HEK293 (cell line): ENCODE results near the gene PES1.
"Not testable (repeated sequence)": the region's sequence is repeated elsewhere in the genome, so short reads cannot be mapped to it uniquely, and the experiment has no call there.

Experiments
- CTCF ChIA-PET: fragments of 350-600 bp; formaldehyde crosslinking; extraction: SDS; loops from one replicate; lab custom pipeline; 2021; ENCODE audit warnings: antibody characterized with exemption; lab: Yijun Ruan, JAX
- POLR2A ChIA-PET: fragments of 300-600 bp; formaldehyde crosslinking; extraction: SDS; loops from one replicate; lab custom pipeline; 2020; ENCODE audit warnings: antibody characterized with exemption, inconsistent platforms; lab: Yijun Ruan, JAX
- H3K27ac ChIP-seq: fragments of 200-500 bp; sonication (Bioruptor generic); 2 replicates; pipeline ENCODE4 v1.5.1; 2014; ENCODE audit warnings: low read depth, low read length, control low read depth, inconsistent platforms; ENCODE audit errors: extremely low read depth
- H3K36me3 ChIP-seq, 2 experiments: fragments of 200-500 bp in 1 of 2; sonication (Bioruptor generic) in 1 of 2; 1 replicate in 1 of 2; 2 replicates in 1 of 2; pipeline ENCODE4 v1.5.1; 2014 to 2017; ENCODE audit warnings: inconsistent platforms in 2 of 2, low read length in 2 of 2; ENCODE audit not compliant: control insufficient read depth in 2 of 2, insufficient read depth in 1 of 2
- H3K4me1 ChIP-seq: fragments of 200-500 bp; sonication (Bioruptor generic); 2 replicates; pipeline ENCODE4 v1.5.1; 2014; ENCODE audit warnings: mild to moderate bottlenecking, low read length, inconsistent platforms; ENCODE audit not compliant: control insufficient read depth, insufficient read depth
- H3K4me3 ChIP-seq: 2 replicates; pipeline ENCODE4 v1.5.1; 2011; ENCODE audit warnings: low read depth, mild to moderate bottlenecking, control low read depth, low read length, moderate library complexity
- H3K9me3 ChIP-seq: fragments of 200-500 bp; sonication (Bioruptor generic); 2 replicates; pipeline ENCODE4 v1.5.1; 2014; ENCODE audit warnings: low read depth, low read length, inconsistent platforms; ENCODE audit not compliant: control insufficient read depth, insufficient read depth
- ATF2 ChIP-seq: fragments of 450-650 bp; formaldehyde crosslinking; IDR thresholded peaks from 2 replicates; pipeline ENCODE4 v1.5.1; 2016; ENCODE audit warnings: missing biosample characterization, missing genetic modification characterization, low read depth
- BCL11B ChIP-seq: fragments of 450-650 bp; formaldehyde crosslinking; IDR thresholded peaks from 2 replicates; pipeline ENCODE4 v1.5.1; 2016; ENCODE audit warnings: low read depth, missing biosample characterization, missing genetic modification characterization
- EGR2 ChIP-seq: fragments of 450-650 bp; formaldehyde crosslinking; IDR thresholded peaks from 2 replicates; pipeline ENCODE4 v1.5.1; 2016; ENCODE audit warnings: low read depth, missing biosample characterization, missing genetic modification characterization
- HOXA7 ChIP-seq: sonication (generic); formaldehyde crosslinking; IDR thresholded peaks from 2 replicates; pipeline ENCODE4 v1.8.1; 2022; ENCODE audit warnings: missing genetic modification reagents, borderline replicate concordance
- HOXD13 ChIP-seq: sonication (generic); formaldehyde crosslinking; IDR thresholded peaks from 2 replicates; pipeline ENCODE4 v1.8.0; 2022; ENCODE audit warnings: missing genetic modification reagents, borderline replicate concordance
- MYNN ChIP-seq: fragments of 450-650 bp; formaldehyde crosslinking; IDR thresholded peaks from 2 replicates; pipeline ENCODE4 v1.5.1; 2016; ENCODE audit warnings: missing biosample characterization, missing genetic modification characterization, borderline replicate concordance
- PRDM2 ChIP-seq: fragments of 450-650 bp; formaldehyde crosslinking; IDR thresholded peaks from 2 replicates; pipeline ENCODE4 v1.5.1; 2016; ENCODE audit warnings: missing biosample characterization, missing genetic modification characterization, borderline replicate concordance
- RBAK ChIP-seq: fragments of 450-650 bp; formaldehyde crosslinking; IDR thresholded peaks from 2 replicates; pipeline ENCODE4 v1.5.1; 2016; ENCODE audit warnings: missing biosample characterization, missing genetic modification characterization
- SCRT1 ChIP-seq: fragments of 450-650 bp; formaldehyde crosslinking; IDR thresholded peaks from 2 replicates; pipeline ENCODE4 v1.5.1; 2016; ENCODE audit warnings: missing biosample characterization, missing genetic modification characterization, borderline replicate concordance
- ZBTB17 ChIP-seq: fragments of 450-650 bp; formaldehyde crosslinking; IDR thresholded peaks from 2 replicates; pipeline ENCODE4 v1.5.1; 2016; ENCODE audit warnings: missing biosample characterization, missing genetic modification characterization
- ZNF184 ChIP-seq: fragments of 450-650 bp; IDR thresholded peaks from 2 replicates; pipeline ENCODE4 v1.5.1; 2018; ENCODE audit warnings: missing biosample characterization, mild to moderate bottlenecking, missing genetic modification characterization
- ZNF341 ChIP-seq: fragments of 450-650 bp; formaldehyde crosslinking; IDR thresholded peaks from 2 replicates; pipeline ENCODE4; 2016; ENCODE audit warnings: low read depth, missing biosample characterization, missing genetic modification characterization
- ZNF354C ChIP-seq: fragments of 450-650 bp; formaldehyde crosslinking; IDR thresholded peaks from 2 replicates; pipeline ENCODE4 v1.5.1; 2016; ENCODE audit warnings: missing biosample characterization, missing genetic modification characterization, low read depth, borderline replicate concordance
- ZNF37A ChIP-seq: fragments of 450-650 bp; IDR thresholded peaks from 2 replicates; pipeline ENCODE4 v1.5.1; 2018; ENCODE audit warnings: missing biosample characterization, missing genetic modification characterization
- ZNF449 ChIP-seq: fragments of 450-650 bp; formaldehyde crosslinking; IDR thresholded peaks from 2 replicates; pipeline ENCODE4 v1.5.1; 2017; ENCODE audit warnings: missing biosample characterization, mild to moderate bottlenecking, missing genetic modification characterization, moderate library complexity
- ZNF529 ChIP-seq: fragments of 450-650 bp; formaldehyde crosslinking; IDR thresholded peaks from 2 replicates; pipeline ENCODE4 v1.5.1; 2017; ENCODE audit warnings: missing genetic modification characterization, missing biosample characterization; ENCODE audit not compliant: insufficient replicate concordance
- ZNF776 ChIP-seq: fragments of 450-650 bp; formaldehyde crosslinking; IDR thresholded peaks from 2 replicates; pipeline ENCODE4 v1.5.0; 2017; ENCODE audit warnings: missing biosample characterization, missing genetic modification characterization, borderline replicate concordance
- ZNF791 ChIP-seq: fragments of 450-650 bp; formaldehyde crosslinking; IDR thresholded peaks from 2 replicates; pipeline ENCODE4 v1.5.1; 2016; ENCODE audit warnings: missing biosample characterization, missing genetic modification characterization
- ZNF830 ChIP-seq: fragments of 450-650 bp; IDR thresholded peaks from 2 replicates; pipeline ENCODE4 v1.5.0; 2018; ENCODE audit warnings: missing biosample characterization, missing genetic modification characterization, low read depth, mild to moderate bottlenecking, moderate library complexity

The PES1 gene

GRCh38 chr22:30619909-30620308, 28.2 kb upstream of the PES1 start:
- H3K4me1 ChIP-seq, H3K9me3 ChIP-seq, H3K27ac ChIP-seq, H3K4me3 ChIP-seq, H3K36me3 ChIP-seq: not testable (repeated sequence)
- CTCF ChIA-PET: interaction anchor here (0.6 to 3.4 kb wide), 4 partner anchors 9 to 365 kb away, joined by 3 to 29 read pairs (median 4); partner anchors contain the start of gene SLC35E4
- POLR2A ChIA-PET: interaction anchor here (1.0 kb wide), 1 partner anchor 13 kb away, joined by 6 read pairs; the partner anchor contains the start of gene TCN2
- peak; percentile 54; the same call in 1 of the 2 replicates for TF ChIP-seq ATF2 (tag by site-specific recombination)

- H3K27ac ChIP-seq: no peak overlapping the region
- TF ChIP-seq ZNF449 (tag by site-specific recombination): no peak
- no peak for TF ChIP-seq SCRT1 (tag by site-specific recombination)
- no peak for TF ChIP-seq ZNF776 (tag by site-specific recombination)
- TF ChIP-seq HOXD13: no peak
- no peak for TF ChIP-seq ZBTB17 (tag by site-specific recombination)
- ChIA-PET POLR2A (no interaction called here), CTCF (interaction anchor here (3.2 to 3.4 kb wide), 2 partner anchors 16 to 17 kb away, joined by 10 to 29 read pairs; partner anchors contain the start of gene SLC35E4)
- H3K36me3 ChIP-seq: peaks cover 0 to 4% of the 10 kb centered on the region in 2 experiments; a peak in 1 of 3 replicates
- no peak overlapping the region for H3K4me3 ChIP-seq
- no peaks in the 10 kb centered on the region for H3K4me1 ChIP-seq
- H3K9me3 ChIP-seq: no peaks in the 10 kb centered on the region
Observed at GRCh38 chr22:30617819-30618218, 26.1 kb upstream of the PES1 start.

- no peaks in the 10 kb centered on the region for H3K9me3 ChIP-seq
- H3K36me3 ChIP-seq: peaks cover 0 to 6% of the 10 kb centered on the region in 2 experiments; a peak in 1 of 3 replicates
- POLR2A ChIA-PET: no interaction called here
- H3K4me3 ChIP-seq: no peak overlapping the region
- TF ChIP-seq ZNF341 (tag by site-specific recombination) (0 out of 2 replicates have a peak, but pooled peaks have one; percentile 47), MYNN (no peak)
- H3K27ac ChIP-seq: no peak overlapping the region
- no peaks in the 10 kb centered on the region for H3K4me1 ChIP-seq
- CTCF ChIA-PET: interaction anchor here (3.2 kb wide), 1 partner anchor 19 kb away, joined by 10 read pairs; the partner anchor contains the start of gene SLC35E4
Observed at GRCh38 chr22:30615543-30615954, 23.8 kb upstream of the PES1 start.

GRCh38 chr22:30614879-30615278, 23.2 kb upstream of the PES1 start:
- TF ChIP-seq ZBTB17 (tag by site-specific recombination) (no peak), ZNF529 (no peak), ZNF354C (tag by site-specific recombination) (no peak), HOXA7 (CRISPR knock-in tag) (no peak), RBAK (no peak), BCL11B (no peak), PRDM2 (no peak), ZNF791 (tag by site-specific recombination) (no peak), ZNF830 (tag by site-specific recombination) (no peak), EGR2 (tag by site-specific recombination) (no peak), ZNF184 (no peak), ZNF37A (tag by site-specific recombination) (no peak)
- Histone ChIP-seq H3K27ac (no peak overlapping the region), H3K4me3 (no peak overlapping the region), H3K4me1 (no peaks in the 10 kb centered on the region), H3K9me3 (no peaks in the 10 kb centered on the region), H3K36me3 (peaks cover 0 to 6% of the 10 kb centered on the region in 2 experiments; a peak in 1 of 3 replicates)
- ChIA-PET POLR2A (no interaction called here), CTCF (interaction anchor here (3.2 kb wide), 1 partner anchor 20 kb away, joined by 10 read pairs; the partner anchor contains the start of gene SLC35E4)
